ENCODE data around the gene CPZ. TPM values are rescaled to one million over a fixed set of nuclear protein-coding genes. Genes with fewer than 3 reads are reported as not detected.
A peak's percentile ranks its signal among the peaks of the same experiment; 100 is the strongest.

Gene CPZ
- total and polyA plus RNA-seq, 4 donors = 0.13 to 10.0 (median 2.3) TPM

DNA sequence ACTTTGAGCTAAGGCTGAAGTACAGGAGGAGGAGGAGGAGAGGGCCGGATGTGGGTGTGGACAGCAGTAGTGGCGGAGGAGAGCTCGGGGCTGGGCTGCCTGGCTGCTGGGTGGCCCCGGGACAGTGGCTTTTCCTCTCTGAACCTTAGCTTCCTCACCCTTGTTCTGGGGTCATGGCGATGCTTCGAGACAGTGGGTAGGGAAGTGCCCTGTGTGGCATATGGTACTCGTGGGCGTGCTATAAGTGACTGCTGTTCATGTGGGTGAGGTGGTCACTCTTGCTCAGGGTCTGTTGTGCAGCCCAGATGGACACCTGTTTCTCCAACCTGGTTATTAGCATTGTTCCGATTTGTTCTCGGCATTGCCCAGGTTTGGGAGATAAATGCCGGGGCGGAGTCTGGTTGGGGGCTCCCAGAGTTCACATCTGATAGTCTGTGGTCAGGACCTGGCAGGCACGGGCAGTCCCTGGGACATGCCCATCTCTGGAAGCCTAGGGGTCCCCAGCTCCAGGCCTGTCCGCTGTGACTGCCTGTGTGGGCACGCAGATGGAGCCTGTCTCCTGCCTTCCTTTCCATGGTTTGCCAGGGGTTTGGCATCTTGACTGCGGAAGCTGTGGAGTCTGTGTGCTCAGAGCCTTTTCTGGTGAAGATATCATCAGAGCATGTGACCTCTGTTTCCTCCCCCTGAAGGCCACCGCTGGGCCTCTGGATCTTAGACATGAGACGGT is 4.9 kb upstream of the CPZ start:
- no peak overlapping the region for H3K4me3 ChIP-seq (ENCODE audit: low read length in 2 of 2)
- H3K27me3 ChIP-seq (ENCODE audit: control insufficient read depth in 1 of 2, insufficient read depth in 2 of 2, low read length in 1 of 2) = no peaks in the 10 kb centered on the region
- no peaks in the 10 kb centered on the region for H3K4me1 ChIP-seq (ENCODE audit: control insufficient read depth in 1 of 2, insufficient read depth in 2 of 2, low read length in 2 of 2)
- DNase-seq (peak in 1 of 2 donors; percentile 64), ATAC-seq (ENCODE audit: low FRiP score) (no peak)
- intact Hi-C loops (cut with DNase I) = no loop called here
- WGBS, 2 donors = 76 to 83% methylated on average over 18 of the region's 18 CpGs
- H3K9me3 ChIP-seq (ENCODE audit: control insufficient read depth, low read length) = no peaks in the 10 kb centered on the region
- H3K27ac ChIP-seq (ENCODE audit: low read depth in 1 of 2, low read length in 2 of 2) = no peak overlapping the region
- H3K36me3 ChIP-seq (ENCODE audit: control insufficient read depth in 1 of 2, insufficient read depth in 2 of 2, low read length in 1 of 2) = no peaks in the 10 kb centered on the region

DNA sequence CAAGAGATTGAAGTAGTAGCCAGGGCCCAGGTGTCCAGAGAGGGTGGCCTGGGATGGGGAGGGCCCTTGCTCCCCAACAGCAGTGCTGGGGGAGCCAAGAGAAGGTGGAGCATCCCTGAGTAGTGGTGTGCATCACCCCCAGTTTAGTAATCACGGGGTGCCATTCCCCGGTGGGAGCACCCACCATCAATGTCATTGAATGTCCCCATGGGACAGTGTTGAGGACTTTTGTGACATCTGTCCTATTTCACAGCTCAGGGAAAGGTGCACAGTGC is 4.4 kb upstream of the CPZ start:
- H3K9me3 ChIP-seq (ENCODE audit: control insufficient read depth, low read length) = no peaks in the 10 kb centered on the region
- DNase-seq (no peak), ATAC-seq (ENCODE audit: low FRiP score) (no peak)
- intact Hi-C loops (cut with DNase I) = no loop called here
- WGBS, 2 donors = 91 to 93% methylated on average over 2 of the region's 2 CpGs
- no peaks in the 10 kb centered on the region for H3K4me1 ChIP-seq (ENCODE audit: control insufficient read depth in 1 of 2, insufficient read depth in 2 of 2, low read length in 2 of 2)
- no peaks in the 10 kb centered on the region for H3K36me3 ChIP-seq (ENCODE audit: control insufficient read depth in 1 of 2, insufficient read depth in 2 of 2, low read length in 1 of 2)
- no peak overlapping the region for H3K27ac ChIP-seq (ENCODE audit: low read depth in 1 of 2, low read length in 2 of 2)
- no peaks in the 10 kb centered on the region for H3K27me3 ChIP-seq (ENCODE audit: control insufficient read depth in 1 of 2, insufficient read depth in 2 of 2, low read length in 1 of 2)
- no peak overlapping the region for H3K4me3 ChIP-seq (ENCODE audit: low read length in 2 of 2)

DNA sequence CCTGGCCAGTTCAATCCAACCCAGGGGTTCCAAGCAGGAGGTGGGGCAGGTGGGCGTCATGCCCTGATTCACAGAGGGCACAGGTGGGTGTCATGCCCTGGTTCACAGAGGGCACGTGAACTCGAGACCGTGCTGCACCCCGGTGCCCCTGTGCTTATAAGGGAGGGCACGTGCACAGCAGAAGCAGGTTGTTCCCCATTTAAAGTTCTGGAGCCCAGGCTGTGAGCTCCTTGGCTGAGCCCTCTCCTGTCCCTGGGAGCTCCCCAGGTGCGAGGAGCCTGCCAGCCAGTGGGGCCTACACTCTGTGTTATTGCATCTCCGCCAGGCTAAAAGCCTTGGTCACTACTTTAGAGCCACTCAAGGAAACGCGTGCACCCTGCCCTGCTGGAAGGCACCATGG is 3.2 kb upstream of the CPZ start:
- intact Hi-C loops (cut with DNase I) = no loop called here
- 84 to 87% methylated on average over 10 of the region's 10 CpGs for WGBS, 2 donors
- H3K27ac ChIP-seq (ENCODE audit: low read depth in 1 of 2, low read length in 2 of 2) = no peak overlapping the region
- H3K9me3 ChIP-seq (ENCODE audit: control insufficient read depth, low read length) = no peaks in the 10 kb centered on the region
- H3K36me3 ChIP-seq (ENCODE audit: control insufficient read depth in 1 of 2, insufficient read depth in 2 of 2, low read length in 1 of 2) = no peaks in the 10 kb centered on the region
- H3K4me3 ChIP-seq (ENCODE audit: low read length in 2 of 2) = no peak overlapping the region
- H3K27me3 ChIP-seq (ENCODE audit: control insufficient read depth in 1 of 2, insufficient read depth in 2 of 2, low read length in 1 of 2) = no peaks in the 10 kb centered on the region
- ATAC-seq (ENCODE audit: low FRiP score) (no peak), DNase-seq (peak in 1 of 2 donors; percentile 63)
- no peaks in the 10 kb centered on the region for H3K4me1 ChIP-seq (ENCODE audit: control insufficient read depth in 1 of 2, insufficient read depth in 2 of 2, low read length in 2 of 2)

DNA sequence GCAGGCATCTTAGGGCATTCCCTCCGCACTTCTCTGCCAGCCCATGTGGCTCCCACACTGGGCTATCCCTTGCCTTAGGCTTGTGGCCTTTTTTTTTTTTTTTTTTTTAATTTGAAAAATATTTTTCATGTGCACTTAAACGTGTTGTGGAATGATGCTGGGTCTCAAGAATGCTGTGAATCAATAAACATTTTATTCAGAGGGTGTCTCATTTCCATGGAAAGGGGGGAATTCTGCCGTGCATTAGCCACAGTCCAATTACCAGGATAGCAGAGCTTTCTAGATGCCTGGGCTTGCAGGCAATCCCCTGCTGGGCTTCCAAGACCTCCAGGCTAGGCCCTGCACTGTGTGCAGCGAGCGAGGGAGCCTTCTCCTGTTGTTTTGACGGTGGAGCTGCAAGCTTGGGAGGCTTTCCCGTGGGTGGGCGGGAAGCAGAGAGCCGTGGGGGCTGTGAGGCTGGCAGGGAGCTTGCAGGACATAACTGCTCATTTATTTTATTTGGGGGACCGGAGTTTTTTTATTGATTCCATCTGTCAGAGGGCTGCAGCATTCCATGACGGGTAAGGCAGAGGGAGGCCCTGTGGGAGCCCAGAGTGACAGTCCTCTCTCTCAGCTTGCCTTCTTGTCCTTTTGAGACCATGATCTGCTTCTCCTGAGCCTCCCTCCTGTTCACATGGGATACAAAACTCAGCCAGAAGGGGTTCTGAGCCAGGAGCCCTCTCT is 2.6 kb upstream of the CPZ start:
- ATAC-seq (ENCODE audit: low FRiP score) (no peak), DNase-seq (peak; percentile 26 to 55)
- Histone ChIP-seq H3K36me3 (ENCODE audit: control insufficient read depth in 1 of 2, insufficient read depth in 2 of 2, low read length in 1 of 2) (no peaks in the 10 kb centered on the region), H3K27ac (ENCODE audit: low read depth in 1 of 2, low read length in 2 of 2) (no peak overlapping the region), H3K4me3 (ENCODE audit: low read length in 2 of 2) (no peak overlapping the region), H3K27me3 (ENCODE audit: control insufficient read depth in 1 of 2, insufficient read depth in 2 of 2, low read length in 1 of 2) (no peaks in the 10 kb centered on the region), H3K9me3 (ENCODE audit: control insufficient read depth, low read length) (no peaks in the 10 kb centered on the region), H3K4me1 (ENCODE audit: control insufficient read depth in 1 of 2, insufficient read depth in 2 of 2, low read length in 2 of 2) (no peaks in the 10 kb centered on the region)
- intact Hi-C loops (cut with DNase I) = loop anchor here in 1 of 2 donors (10.0 kb wide), 1 partner anchor 345 kb away; no protein-coding TSS in a partner anchor
- 68 to 72% methylated on average over 11 of the region's 11 CpGs for WGBS, 2 donors

DNA sequence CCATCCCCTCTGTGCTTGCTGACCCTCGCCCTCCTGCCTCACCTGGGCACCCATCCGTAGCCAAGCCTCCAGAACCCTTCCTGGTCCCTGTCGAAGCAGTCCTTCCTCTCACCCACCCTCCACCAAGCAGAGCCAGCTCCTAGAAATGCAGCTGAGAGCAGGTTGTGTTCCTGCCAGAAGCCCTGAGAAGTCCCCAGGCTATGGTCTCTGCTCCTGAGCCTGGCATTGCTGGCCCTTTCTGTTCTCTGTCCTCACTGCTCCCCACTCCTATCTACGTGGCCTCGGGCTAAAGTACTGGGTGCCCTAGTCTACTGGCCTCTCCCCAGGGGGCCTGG is 2.1 kb upstream of the CPZ start:
- Histone ChIP-seq H3K4me1 (ENCODE audit: control insufficient read depth in 1 of 2, insufficient read depth in 2 of 2, low read length in 2 of 2) (no peaks in the 10 kb centered on the region), H3K27me3 (ENCODE audit: control insufficient read depth in 1 of 2, insufficient read depth in 2 of 2, low read length in 1 of 2) (no peaks in the 10 kb centered on the region), H3K4me3 (ENCODE audit: low read length in 2 of 2) (no peak overlapping the region), H3K36me3 (ENCODE audit: control insufficient read depth in 1 of 2, insufficient read depth in 2 of 2, low read length in 1 of 2) (no peaks in the 10 kb centered on the region), H3K9me3 (ENCODE audit: control insufficient read depth, low read length) (no peaks in the 10 kb centered on the region), H3K27ac (ENCODE audit: low read depth in 1 of 2, low read length in 2 of 2) (no peak overlapping the region)
- 83 to 84% methylated on average over 5 of the region's 5 CpGs for WGBS, 2 donors
- peak in 1 of 2 donors; percentile 24 for DNase-seq
- no peak for ATAC-seq (ENCODE audit: low FRiP score)
- intact Hi-C loops (cut with DNase I) = loop anchor here in 1 of 2 donors (10.0 kb wide), 1 partner anchor 346 kb away; no protein-coding TSS in a partner anchor

DNA sequence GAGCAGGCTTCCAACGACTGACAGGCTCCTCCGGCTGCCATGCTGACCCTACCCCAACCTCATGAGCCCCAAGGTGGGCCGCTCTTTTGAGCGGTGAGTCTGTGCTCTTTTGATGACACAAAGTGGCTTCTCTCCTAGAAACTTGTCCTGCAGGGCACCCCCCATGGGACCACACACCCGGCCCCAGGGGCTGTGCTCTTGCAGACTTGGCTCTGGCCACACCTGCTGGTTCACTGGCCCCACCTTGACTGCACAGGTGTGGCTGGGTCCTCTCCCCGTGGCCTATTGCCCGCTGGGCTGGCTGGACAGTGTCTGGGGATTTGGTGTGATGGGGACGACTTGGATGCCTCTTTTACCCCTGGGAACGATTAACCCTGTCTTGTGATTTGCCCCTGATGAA is 1.5 kb upstream of the CPZ start:
- Histone ChIP-seq H3K4me1 (ENCODE audit: control insufficient read depth in 1 of 2, insufficient read depth in 2 of 2, low read length in 2 of 2) (no peaks in the 10 kb centered on the region), H3K27ac (ENCODE audit: low read depth in 1 of 2, low read length in 2 of 2) (no peak overlapping the region), H3K36me3 (ENCODE audit: control insufficient read depth in 1 of 2, insufficient read depth in 2 of 2, low read length in 1 of 2) (no peaks in the 10 kb centered on the region), H3K4me3 (ENCODE audit: low read length in 2 of 2) (no peak overlapping the region), H3K27me3 (ENCODE audit: control insufficient read depth in 1 of 2, insufficient read depth in 2 of 2, low read length in 1 of 2) (no peaks in the 10 kb centered on the region), H3K9me3 (ENCODE audit: control insufficient read depth, low read length) (no peaks in the 10 kb centered on the region)
- peak in 1 of 2 donors; percentile 32 for DNase-seq
- intact Hi-C loops (cut with DNase I) = loop anchor here in 1 of 2 donors (10.0 kb wide), 1 partner anchor 346 kb away; no protein-coding TSS in a partner anchor
- ATAC-seq (ENCODE audit: low FRiP score) = no peak
- 87 to 88% methylated on average over 9 of the region's 9 CpGs for WGBS, 2 donors

DNA sequence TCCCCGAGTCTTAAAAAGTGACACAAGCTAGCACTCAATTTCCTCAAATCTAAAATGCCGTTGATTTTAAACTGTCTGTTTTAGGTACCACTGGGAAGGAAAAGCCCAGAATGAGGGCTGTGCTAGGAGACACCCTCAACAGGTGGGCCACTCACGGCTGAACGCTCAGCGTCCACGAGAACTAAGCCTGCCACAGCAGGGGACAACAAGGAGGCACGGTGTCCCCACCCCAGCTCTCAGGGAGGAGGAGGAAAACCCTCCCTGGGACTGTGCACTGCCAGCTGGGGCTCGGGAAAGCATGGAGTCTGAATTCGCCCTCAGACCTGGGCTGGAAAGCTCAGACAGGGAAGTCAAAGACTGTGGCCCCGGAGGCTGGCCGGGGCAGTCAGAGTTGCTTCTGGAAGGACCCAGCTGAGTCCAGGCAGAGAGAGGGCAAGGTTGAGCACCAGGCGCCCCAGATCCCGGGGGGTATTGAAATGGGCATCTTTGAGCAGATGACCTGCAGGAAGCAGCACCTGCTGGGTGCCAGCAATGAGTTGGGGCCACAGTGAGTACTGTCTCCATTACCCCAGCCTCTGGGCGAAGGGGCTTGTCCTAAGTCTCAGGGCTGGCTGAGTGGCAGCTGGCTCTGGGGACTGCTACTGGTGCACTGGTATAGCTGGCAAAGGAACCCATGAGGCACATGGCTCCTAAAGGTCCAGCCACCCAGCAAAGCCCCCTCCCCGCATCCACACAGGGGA is 769 bp upstream of the CPZ start:
- H3K4me1 ChIP-seq (ENCODE audit: control insufficient read depth in 1 of 2, insufficient read depth in 2 of 2, low read length in 2 of 2) = no peaks in the 10 kb centered on the region
- 75 to 76% methylated on average over 15 of the region's 15 CpGs for WGBS, 2 donors
- no peak for ATAC-seq (ENCODE audit: low FRiP score)
- no peaks in the 10 kb centered on the region for H3K9me3 ChIP-seq (ENCODE audit: control insufficient read depth, low read length)
- no peak overlapping the region for H3K4me3 ChIP-seq (ENCODE audit: low read length in 2 of 2)
- H3K27ac ChIP-seq (ENCODE audit: low read depth in 1 of 2, low read length in 2 of 2) = no peak overlapping the region
- H3K36me3 ChIP-seq (ENCODE audit: control insufficient read depth in 1 of 2, insufficient read depth in 2 of 2, low read length in 1 of 2) = no peaks in the 10 kb centered on the region
- intact Hi-C loops (cut with DNase I) = loop anchor here in 1 of 2 donors (10.0 kb wide), 1 partner anchor 347 kb away; no protein-coding TSS in a partner anchor
- peak in 1 of 2 donors; percentile 16 for DNase-seq
- H3K27me3 ChIP-seq (ENCODE audit: control insufficient read depth in 1 of 2, insufficient read depth in 2 of 2, low read length in 1 of 2) = no peaks in the 10 kb centered on the region

DNA sequence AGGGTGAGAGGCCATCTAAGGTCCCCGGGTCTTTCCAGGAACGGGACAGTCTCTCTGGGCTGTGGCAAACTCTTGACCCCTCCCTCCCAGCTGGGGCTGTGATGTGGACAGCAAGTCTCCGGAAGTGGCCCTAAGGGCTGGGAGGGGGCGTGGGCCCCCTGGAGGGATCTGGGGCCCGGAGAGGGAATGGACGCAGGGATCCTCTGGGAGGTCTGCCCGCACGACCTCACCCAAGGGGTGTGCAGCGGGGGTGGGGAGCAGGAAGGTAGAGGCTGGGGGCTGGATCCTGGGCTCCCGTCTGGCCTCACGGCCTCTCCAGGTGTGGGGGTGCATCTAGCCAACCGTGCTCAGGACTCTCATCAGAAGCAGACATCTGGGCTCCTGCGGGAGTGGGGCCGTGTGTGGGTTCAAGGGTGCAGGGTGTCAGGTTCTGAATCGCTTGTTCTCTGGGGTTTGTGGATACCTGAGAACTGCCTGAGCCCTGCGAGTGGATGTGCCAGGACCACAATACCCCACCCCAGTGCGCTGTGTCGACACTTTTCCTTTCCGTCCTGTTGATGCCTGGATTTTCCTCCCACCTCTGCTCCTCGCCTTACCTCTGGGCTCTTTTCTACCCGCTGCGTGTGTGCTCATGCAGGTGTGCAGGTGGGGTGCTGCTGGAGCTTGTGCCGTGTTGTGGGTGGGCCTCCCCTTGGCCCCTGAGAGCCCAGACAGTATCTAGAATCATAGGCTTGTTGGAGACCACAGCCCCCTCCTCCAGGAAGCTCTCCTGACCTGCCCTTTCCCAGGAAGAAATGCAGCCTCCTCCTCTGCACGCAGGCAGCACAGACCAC is 915 bp downstream of the CPZ start:
- H3K9me3 ChIP-seq (ENCODE audit: control insufficient read depth, low read length) = no peaks in the 10 kb centered on the region
- 31 to 33% methylated on average over 21 to 24 of the region's 24 CpGs for WGBS, 2 donors
- no peak for DNase-seq
- no peak for ATAC-seq (ENCODE audit: low FRiP score)
- H3K27me3 ChIP-seq (ENCODE audit: control insufficient read depth in 1 of 2, insufficient read depth in 2 of 2, low read length in 1 of 2) = no peaks in the 10 kb centered on the region
- H3K4me1 ChIP-seq (ENCODE audit: control insufficient read depth in 1 of 2, insufficient read depth in 2 of 2, low read length in 2 of 2) = no peaks in the 10 kb centered on the region
- intact Hi-C loops (cut with DNase I) = loop anchor here (2.0 to 10.0 kb wide), 2 partner anchors 125 to 349 kb away; no protein-coding TSS in a partner anchor
- no peaks in the 10 kb centered on the region for H3K36me3 ChIP-seq (ENCODE audit: control insufficient read depth in 1 of 2, insufficient read depth in 2 of 2, low read length in 1 of 2)
- no peak overlapping the region for H3K27ac ChIP-seq (ENCODE audit: low read depth in 1 of 2, low read length in 2 of 2)
- no peak overlapping the region for H3K4me3 ChIP-seq (ENCODE audit: low read length in 2 of 2)

Data from aorta (tissue), 5 donors.